Measurements from ENCODE around the gene TDRD9.

The TDRD9 gene

GRCh38 chr14:104076743-104077142 lies 148.5 kb downstream of the TDRD9 start:
- no peak for DNase-seq

DNA sequence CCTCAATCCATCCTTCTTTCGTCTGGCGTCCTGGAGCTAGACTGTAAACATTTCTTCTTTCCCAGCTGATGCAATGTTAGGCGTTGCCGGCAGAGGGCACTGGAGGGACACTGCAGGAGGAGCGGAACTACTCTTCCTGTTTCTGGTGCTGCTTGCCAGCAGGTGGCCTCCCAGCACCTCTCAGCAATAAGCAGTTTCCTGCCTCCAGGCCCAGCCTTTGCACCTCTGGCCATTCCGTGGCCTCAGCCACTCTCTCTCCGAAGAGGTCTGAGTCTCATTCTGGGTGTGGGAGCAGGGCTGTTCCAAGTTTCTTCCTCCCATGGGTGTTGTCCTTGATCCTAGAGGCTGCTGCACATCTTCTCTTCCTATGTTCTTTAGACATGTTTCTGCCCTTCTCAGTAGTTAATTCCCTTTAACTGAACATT lies 149.8 kb downstream of the TDRD9 start:
- peak; percentile 64 to 82 (median 71) for DNase-seq

- no peak for DNase-seq
Measured at GRCh38 chr14:104080376-104081260, 152.4 kb downstream of the TDRD9 start.

DNA sequence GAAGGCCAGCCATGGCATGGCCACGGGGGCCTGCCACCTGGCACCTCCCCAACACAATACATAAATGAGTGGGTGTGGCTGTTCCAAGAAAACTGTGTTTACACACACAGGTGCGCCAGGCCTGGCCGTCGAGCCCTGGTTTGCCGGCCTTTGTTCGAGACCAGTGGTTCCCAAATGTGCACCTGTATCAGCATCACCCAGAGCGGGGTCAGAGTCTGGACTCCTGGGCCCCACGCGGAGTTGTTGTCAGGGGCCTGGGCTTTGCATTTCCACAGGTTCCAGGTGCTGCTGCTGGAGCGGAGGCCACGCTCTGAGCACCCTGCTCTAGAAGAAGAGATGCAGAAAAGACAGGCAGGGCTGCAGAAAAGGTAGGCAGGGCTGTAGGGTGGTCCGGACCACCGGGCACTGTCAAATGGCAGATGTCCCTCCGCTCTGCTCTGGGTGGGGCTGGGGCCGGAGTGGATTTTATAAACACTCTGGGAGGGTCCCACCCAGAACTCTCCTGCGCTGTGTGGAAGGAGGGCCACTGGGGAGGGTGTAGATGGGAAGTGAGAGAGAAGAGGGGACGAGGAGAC lies 153.1 kb downstream of the TDRD9 start:
- no peak for DNase-seq

DNA sequence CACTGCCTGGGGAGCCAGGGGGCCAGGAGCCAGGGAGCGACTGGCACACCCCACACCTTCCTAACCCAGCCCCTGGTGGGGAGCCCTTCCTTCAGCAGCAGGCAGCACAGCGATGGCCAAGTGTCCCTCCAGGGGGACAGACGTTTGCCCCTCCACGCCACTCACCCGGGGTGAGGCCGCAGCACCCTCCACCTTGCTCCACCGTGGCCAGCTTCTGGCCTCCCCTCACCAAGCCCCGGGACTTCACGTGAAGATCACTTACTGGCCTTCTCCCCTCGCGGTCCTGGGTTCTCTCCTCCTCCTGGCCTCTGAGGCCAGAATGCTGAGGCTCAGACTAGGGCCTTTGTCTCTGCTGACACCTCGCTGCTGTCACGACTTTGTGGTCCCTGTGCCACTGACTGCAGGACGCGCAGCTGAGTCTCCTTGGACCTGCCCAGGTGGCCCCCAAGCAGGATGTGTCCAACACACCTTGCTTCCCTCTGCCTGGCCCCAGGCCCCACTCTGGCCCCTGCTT lies 153.8 kb downstream of the TDRD9 start:
- DNase-seq = no peak

- DNase-seq = no peak
Measured at GRCh38 chr14:104082807-104083206, 154.6 kb downstream of the TDRD9 start.

DNA sequence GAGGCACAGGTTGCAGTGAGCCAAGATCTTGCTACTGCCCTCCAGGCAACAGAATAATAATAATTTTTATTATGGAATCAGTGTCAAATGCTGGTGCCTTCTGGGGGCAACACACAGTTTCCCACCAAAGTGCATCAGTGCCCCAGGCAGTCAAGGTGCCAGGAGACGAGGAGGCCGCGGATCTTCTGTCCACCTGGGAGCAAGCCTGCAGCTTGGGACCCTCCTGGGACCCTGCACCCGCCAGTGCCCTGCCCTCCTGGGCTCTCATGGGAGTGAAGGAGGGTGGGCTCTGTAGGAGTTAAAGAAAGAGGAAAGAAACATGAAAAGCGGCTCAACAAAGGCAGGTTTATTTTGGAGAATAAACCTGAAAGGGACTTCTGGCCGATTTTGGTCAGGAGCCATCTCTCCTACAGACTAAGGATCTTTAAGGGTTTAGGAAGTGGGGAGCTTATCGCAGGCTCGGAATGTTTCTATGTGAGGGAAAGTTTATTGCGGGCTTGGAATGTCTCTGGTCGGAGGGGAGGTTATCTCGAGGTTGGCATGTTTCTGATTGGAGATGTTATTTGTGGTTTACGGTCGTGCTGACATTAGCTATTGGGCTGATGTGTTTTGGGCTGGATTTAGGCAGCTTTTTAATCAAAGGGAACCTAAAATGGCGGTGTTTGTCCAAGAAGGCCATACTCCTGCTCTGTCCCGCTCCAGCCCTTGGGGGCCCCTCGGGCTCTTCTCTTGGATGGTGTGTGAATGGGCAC lies 156.2 kb downstream of the TDRD9 start:
- no peak for DNase-seq

GRCh38 chr14:104085032-104085888 lies 157.0 kb downstream of the TDRD9 start, which contains the start of gene ASPG:
TSS of gene ASPG (plus strand) at chr14:104085700. CDS start at chr14:104085771, 71 bp downstream.
- no peak for DNase-seq

- no peak for DNase-seq
Measured at GRCh38 chr14:104085889-104086201, 157.6 kb downstream of the TDRD9 start.

- no peak for DNase-seq
Measured at GRCh38 chr14:104086210-104086660, 158.0 kb downstream of the TDRD9 start.

DNA sequence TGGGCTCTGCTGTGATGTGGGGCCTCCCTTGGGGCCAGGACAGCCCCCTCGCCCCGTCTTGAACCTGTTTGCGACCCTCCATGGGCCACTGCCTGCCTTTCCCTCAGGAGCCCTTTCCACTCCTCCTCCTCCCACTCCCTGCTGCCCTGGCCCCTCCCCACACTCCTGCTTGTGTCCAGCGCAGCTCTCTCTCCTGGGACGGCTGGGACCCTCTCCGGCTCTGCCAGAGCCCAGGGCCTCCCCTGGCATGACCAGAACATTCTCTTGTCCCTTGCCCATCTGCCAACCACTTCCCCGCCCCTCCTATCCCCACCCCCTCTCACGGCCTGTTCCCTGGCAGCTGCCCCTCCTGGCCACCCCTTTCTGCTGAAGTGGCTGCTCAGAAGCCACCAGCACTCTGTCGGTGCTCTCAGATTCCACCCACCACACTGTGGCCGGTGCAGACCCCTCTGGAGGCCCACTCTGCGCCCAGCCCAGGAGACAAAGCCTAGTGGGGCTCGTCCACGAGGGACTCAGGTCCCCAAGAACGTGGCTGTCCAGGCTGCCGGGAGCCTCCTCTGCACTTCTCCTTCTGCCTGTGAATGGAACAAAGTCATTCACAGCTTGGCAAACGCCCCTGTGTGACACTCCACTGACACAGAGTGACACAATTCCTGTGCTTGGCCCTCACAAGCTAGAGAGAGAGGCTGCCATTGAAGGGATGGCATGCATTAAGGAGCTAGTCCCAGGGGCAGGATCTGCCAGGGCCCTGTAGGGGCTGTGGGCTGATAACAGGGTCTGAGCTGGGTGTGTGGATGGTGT lies 158.6 kb downstream of the TDRD9 start:
- DNase-seq = no peak

DNA sequence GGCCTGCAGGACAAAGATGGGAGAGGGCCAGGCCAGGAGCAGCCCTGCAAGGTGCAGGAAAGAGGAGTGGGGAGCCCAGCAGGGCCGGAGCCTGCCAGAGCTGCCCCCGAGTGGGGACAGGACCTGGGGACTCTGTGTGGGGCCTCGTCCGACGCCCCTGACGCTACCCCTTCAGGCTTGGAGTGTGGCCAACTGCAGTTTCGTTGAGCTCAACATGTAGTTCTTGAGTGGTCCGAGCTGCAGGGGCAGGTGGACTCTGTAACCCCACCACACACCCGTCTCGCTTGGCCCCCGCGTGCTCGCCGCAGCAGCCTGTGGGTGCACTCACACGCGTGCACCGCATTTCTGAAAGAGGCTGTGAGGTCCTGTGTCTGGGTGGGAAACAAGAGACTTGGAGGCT lies 159.2 kb downstream of the TDRD9 start:
- DNase-seq = no peak

GRCh38 chr14:104087981-104088850 lies 160.0 kb downstream of the TDRD9 start:
- DNase-seq = no peak

DNA sequence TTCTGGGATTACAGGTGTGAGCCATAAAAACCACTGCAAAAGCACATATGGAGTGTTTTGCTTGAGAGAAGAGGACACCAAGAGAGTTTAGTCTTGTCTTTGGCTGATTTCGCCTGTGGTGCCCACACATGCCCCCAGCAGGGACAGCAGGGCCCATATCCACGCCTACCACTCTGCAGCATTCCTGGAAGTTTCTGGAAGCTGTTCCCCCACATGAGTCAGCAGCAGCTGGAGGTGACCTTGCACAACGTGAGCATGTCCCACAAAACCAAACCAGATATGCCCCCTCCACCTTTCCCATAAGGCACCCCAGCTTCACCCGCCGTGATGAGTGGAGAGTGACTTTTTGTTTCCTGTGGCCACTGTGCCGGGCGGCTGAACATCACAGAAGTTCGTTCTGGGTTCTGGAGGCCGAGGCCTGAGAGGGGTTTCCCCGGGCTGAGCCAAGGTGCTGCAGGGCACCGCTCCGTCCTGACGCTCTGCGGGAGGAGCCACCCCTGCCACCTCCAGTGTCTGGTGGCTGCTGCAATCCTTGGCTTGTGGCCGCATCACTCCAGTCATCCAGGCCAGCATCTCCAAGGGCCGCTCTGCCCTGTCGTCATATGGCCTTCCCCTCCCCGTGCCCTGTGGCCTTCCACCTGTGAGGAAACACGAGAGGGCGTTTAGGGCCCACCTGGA lies 162.0 kb downstream of the TDRD9 start:
- DNase-seq = no peak

- DNase-seq = no peak
Measured at GRCh38 chr14:104091061-104091926, 163.0 kb downstream of the TDRD9 start.

DNA sequence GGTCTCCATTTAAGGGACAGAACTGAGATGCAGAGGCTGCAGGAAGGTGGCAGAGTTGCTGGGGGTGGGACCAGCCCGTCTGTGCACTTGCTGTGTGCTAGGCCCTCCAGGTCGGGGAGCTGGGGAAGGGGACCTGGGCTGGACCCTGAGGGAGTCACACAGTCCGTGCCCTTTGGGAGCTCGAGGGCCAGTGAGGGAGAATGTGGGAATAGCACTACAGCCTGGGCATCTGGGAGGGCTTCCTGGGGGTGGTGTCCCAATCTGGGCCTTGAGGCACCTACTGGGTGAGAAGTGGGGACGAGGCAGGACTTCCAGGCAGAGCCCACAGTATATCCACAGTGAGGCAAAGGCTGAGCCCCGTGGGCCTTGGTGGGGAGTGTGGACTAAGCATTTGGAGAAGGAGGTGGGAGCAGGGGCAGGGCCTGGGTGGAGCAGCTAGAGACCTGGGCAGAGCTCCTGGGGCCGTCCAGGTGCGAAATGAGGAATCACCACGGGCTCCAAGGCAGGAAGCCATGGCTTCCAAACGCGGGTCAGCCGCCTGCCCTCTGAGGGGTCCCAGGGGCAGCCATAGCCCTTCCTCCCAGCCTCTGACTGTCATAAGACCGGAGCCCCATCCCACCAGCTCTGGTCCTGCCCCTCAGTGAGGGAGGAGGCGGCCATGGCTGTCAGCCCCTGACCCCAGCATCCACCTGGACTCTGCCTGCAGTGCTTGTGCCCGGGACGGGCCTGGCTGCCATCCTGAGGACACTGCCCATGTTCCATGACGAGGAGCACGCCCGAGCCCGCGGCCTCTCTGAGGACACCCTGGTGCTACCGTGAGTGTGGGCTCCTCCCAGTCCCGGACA lies 163.9 kb downstream of the TDRD9 start:
- no peak for DNase-seq

DNA sequence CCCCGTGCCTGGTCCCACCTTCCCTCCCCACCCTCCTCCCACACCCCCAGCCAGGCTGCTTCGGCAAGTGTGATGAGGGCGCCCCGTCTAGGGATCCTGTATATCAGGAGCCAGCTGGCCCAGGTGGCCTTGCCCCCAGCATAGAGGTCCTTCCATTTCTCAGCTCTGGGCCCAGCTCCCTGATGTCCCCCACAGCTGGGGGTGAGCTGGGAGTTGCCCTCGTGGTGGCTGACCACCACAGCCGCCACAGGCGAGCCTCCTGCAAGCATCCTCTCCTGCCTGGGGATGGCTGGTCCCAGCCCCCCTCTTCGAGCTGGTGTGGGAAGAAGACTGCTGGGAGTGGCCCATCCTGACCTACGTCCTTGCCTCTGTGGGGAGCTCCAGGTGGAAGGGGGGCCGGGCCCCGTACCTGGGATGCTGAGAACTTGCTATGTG lies 164.7 kb downstream of the TDRD9 start:
- no peak for DNase-seq

All from activated CD4-positive, CD25-positive, alpha-beta regulatory T cell (primary cell).